GM21515 (cell line): ENCODE results near the gene RFPL4A.
"Not testable (repeated sequence)": the region's sequence is repeated elsewhere in the genome, so short reads cannot be mapped to it uniquely, and the experiment has no call there.

Source experiments
- ATAC-seq: cut with Tn5 transposase; IDR thresholded peaks from one replicate; pipeline ENCODE4 v1.9.1; 2021; ENCODE audit not compliant: unreplicated experiment

The RFPL4A gene

GRCh38 chr19:55758797-55759196, at the start of gene RFPL4A:
RFPL4A (plus strand) TSS chr19:55759097; CDS start chr19:55761801, 2,704 bp downstream.
- ATAC-seq: not testable (repeated sequence)

DNA sequence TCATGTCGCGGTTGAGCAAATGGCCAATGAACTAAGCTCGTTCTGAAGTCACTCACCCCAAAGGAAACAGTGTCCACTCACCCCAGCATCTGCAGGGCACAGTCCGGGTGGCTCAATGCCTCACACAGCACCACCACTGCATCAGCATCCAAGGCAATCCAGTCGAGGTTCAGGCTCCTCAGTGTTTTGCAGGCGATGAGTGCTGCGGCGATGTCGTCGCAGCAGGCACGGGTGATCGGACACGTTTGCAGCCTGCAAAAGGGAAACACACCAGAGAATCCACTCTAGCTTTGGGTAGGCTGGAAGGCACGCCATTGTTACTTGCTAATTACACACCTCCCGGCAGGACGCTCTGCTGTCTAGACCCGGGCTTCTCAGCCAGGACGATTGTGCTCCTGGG, 47.2 kb upstream of the RFPL4A start:
- no peak for ATAC-seq

DNA sequence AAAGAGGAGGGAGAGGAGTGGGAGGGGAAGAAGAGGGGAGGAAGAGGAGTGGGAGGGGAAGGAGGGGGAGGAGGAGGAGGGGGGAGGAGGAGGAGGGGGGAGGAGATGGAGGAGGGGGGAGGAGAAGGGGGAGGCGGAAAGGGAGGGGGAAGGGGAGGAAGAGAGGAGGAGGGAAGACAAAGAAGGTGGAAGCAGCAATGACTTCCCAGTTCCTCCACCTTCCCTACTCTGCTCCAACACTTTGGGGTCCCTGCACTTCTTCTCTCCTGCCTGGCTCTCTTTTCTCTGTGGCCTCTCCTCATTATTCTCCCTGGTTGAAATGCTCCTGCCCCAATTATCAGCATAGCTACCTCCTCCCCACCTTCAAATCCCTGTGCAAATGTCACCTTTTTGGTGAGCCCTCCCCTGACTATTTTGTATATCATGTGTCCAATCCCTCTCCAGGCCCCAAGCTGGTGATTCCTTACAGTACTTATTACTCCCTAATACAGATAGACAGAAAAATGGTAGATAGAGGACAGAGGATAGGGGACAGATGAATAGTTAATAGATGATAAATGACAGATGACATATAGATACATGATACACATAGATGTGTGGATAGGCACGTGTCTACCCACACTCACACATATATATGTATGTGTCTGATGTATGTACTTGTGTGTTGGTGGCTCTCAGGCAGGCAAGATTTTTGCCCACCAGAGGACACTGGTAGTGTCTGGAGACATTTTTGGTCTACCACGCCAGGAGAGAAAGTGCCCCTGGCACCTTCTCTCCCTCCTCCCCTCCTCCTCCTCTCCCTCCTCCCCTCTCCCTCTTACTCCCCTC, 45.9 kb upstream of the RFPL4A start:
- ATAC-seq: no peak

- no peak for ATAC-seq
Observed at GRCh38 chr19:55716531-55716930, 42.4 kb upstream of the RFPL4A start.

DNA sequence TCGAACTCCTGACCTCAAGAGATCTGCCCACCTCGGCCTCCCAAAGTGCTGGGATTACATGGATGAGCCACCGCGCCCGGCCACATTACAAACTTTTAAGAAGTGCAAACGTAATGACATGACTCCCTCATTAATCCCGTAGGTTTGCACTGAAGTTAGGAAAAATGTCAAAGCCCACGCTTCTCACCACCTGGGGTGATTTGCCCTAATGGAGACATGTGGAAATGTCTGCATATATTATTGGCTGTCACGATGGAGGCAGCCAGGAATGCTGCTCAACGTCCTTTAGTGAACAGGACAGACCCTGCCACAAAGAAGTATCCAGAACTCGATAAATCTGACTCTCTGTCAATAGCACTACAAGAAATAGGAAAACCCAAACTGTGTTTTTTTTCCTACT, 41.6 kb upstream of the RFPL4A start:
- no peak for ATAC-seq

DNA sequence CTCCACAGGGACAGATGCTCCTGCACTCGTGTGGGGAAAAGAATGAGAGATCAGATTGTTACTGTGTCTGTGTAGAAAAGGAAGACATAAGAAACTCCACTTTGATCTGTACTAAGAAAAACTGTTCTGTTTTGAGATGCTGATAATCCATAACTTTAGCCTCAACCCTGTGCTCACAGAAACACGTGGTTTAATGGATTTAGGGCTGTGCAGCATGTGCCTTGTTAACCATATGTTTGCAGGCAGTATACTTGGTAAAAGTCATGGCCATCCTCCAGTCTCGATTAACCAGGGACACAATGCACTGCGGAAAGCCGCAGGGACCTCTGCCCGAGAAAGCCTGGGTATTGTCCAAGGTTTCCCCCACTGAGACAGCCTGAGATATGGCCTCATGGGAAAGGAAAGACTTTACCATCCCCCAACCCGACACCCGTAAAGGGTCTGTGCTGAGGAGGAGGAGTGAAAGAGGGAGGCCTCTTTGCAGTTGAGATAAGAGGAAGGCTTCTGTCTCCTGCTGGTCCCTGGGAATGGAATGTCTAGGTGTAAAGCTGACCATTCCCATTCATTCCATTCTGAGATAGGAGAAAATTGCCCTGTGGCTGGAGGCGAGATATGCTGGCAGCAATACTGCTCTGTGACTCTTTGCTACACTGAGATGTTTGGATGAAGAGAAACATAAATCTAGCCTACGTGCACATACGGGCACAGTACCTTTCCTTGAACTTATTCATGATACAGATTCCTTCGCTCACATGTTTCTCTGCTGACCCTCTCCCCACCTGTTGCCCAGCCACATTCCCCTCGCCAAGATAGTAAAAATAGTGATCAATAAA, 40.8 kb upstream of the RFPL4A start:
- ATAC-seq: not testable (repeated sequence)

DNA sequence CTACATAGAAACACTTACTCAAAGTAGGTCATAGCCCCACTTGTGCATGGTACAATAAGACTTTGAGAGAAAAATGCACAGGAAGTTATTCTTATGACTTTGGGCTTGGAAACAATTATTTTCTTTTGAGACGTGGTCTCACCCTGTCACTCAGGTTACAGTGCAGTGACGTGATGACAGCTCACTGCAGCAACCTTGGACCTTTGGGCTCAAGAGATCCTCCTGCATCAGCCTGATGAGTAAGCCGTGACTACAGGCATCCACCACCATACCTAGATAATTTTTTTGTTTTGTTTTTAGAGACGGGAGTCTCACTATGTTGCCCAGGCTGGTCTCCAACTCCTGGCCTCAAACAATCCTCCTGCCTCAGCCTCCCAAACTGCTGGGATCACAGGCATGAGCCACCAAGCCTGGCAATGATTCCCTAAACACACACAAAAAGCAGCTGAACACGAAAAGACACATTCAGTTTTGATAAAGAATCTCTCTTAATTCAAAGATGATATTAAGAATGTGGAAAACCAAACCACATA, 38.6 kb upstream of the RFPL4A start:
- no peak for ATAC-seq

GRCh38 chr19:55720801-55721200, 38.1 kb upstream of the RFPL4A start:
- ATAC-seq: no peak

- no peak for ATAC-seq
Observed at GRCh38 chr19:55723491-55723890, 35.4 kb upstream of the RFPL4A start.

GRCh38 chr19:55730378-55730777, 28.5 kb upstream of the RFPL4A start:
- not testable (repeated sequence) for ATAC-seq

DNA sequence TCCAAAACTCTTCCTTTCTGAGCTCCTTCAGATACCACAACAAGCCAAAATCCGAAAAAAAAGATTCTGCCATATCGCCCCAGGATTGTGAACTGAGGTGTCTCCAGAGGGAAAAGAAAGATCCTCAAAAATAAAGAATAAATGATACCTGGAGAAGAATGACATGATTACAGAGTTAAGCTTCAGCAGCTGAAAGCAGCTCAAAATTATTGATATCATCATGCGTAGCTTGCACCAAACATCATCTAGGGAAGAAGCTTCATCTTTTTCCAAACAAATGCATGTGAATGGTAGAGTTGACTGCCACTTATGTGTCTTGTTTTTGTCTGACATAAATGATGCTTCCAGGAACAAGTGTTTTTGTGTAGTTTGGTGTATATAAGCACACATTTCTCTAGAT, 20.6 kb upstream of the RFPL4A start, which contains the start of gene NLRP9:
TSS of gene NLRP9 (minus strand) at position 101 of the 400 bp plus-strand sequence. CDS start at position 73, 28 bp downstream.
- ATAC-seq: no peak

DNA sequence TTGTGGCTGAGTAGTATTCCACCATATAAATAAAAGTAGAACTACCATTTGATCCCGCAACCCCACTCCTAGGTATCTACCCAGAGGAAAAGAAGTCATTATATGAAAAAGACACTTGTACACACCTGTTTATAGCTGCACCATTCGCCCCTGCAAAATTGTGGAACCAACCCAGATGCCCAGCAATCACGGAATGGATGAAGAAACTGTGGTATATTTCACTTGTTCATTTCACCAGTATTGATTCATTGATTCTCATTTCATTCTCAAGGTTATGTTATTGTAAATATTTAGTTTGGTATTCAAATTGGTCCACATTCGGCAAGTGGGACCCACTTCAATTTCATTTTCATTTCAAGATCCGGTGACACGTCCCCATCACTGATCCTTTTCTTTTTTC, 8.2 kb upstream of the RFPL4A start:
- no peak for ATAC-seq

GRCh38 chr19:55753401-55753800, 5.5 kb upstream of the RFPL4A start:
- ATAC-seq: no peak

- not testable (repeated sequence) for ATAC-seq
Observed at GRCh38 chr19:55756808-55757207, 2.1 kb upstream of the RFPL4A start.

DNA sequence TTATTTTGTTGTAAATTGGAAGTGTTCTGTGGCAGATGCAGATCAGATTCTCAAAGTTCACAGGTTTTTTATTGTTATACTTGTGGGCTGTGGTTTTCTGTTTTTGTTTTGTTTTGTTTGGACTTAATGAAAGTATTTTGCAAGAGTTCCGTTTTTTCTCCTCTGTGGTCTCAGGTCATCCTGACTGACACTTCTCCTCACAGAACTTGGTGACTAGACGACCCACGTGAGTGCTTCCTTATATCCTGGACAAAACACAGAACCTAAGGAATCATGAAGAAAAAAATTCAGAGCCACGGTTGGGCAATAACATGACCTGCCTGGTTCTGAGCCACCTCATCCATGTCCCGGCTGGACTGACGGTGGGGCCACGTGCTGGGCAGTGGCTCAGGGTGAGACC, 7.6 kb downstream of the RFPL4A start:
- no peak for ATAC-seq

GRCh38 chr19:55768818-55769217, 9.9 kb downstream of the RFPL4A start, which contains the start of gene RFPL4AL1:
RFPL4AL1 (plus strand) TSS chr19:55769118; CDS start chr19:55771805, 2,687 bp downstream.
- not testable (repeated sequence) for ATAC-seq

- not testable (repeated sequence) for ATAC-seq
Observed at GRCh38 chr19:55769632-55770031, 10.7 kb downstream of the RFPL4A start.

DNA sequence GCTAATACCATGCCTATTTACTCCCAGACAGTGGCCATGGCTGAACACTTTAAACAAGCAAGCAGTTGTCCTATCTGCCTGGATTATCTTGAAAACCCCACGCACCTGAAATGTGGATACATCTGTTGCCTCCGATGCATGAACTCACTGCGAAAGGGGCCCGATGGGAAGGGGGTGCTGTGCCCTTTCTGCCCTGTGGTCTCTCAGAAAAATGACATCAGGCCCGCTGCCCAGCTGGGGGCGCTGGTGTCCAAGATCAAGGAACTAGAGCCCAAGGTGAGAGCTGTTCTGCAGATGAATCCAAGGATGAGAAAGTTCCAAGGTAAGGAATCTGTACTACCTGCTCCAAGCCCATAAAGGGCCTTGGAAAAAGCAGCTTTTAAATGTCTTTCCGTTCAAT, 18.6 kb downstream of the RFPL4A start:
- no peak for ATAC-seq

DNA sequence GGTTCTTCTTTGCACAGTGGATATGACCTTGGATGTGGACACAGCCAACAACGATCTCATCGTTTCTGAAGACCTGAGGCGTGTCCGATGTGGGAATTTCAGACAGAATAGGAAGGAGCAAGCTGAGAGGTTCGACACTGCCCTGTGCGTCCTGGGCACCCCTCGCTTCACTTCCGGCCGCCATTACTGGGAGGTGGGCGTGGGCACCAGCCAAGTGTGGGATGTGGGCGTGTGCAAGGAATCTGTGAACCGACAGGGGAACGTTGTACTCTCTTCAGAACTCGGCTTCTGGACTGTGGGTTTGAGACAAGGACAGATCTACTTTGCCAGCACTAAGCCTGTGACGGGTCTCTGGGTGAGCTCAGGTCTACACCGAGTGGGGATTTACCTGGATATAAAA, 19.4 kb downstream of the RFPL4A start:
- no peak for ATAC-seq

DNA sequence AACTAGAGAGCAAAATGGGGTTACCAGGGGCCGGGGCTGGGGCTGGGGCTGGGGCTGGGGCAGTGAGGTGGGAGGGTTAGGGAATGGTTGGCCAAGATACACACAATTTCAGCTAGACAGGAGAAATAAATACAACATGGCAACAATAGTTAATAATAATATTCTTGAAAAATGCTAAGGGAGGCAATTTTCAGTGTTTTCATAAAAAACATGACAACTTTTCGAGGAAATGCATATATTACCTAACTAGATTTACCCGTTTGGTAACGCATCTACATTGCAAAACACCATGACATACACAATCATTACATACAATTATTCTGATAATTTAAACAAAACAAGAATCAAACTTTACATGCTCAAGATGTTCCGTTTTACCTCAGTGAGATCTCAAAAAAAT, 22.2 kb downstream of the RFPL4A start:
- no peak for ATAC-seq

DNA sequence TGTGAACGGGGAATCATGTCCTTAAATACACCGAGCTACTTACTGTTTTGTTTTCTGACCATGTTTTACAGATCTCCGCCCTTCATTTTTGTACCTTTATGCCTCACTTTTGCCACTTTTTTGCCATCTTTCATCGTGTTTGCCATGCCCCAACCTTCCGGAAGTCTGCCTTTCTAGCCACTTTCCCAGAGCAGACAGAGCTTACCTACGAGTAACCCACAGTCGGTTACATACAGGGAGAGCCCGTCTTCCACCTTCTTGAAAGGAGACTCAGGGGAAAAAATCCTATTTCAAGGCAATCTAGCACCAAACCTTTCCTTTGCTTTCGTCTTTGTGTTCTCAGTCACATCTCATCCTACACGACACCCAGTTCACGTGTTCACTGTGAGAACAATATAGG, 36.1 kb downstream of the RFPL4A start:
- ATAC-seq: no peak

DNA sequence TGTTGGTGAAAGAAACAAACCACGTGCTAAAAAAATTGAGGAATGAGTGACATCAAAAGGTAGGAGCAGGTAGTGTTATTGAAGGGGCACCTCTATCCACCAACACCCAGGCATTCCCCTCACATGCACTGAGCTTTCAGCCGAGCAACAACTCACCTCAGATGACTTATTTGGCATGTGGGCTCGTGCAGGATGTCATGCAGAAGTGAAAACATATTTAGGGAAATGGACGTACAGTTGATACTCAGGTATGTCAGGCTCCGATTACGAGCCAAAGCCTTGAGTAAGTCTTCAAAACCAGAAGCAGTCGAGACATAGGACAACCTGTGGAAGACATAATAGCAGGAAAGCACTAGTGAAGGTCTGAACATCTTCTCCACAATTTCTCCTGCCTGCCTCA, 42.5 kb downstream of the RFPL4A start:
- ATAC-seq: no peak
